Measurements from ENCODE around the gene UQCC5.

- TF ChIP-seq CTCF (IDR thresholded peaks at IDR 0.05; ENCODE audit: poor library complexity, severe bottlenecking) (no peak), TAF1 (IDR thresholded peaks at IDR 0.05; ENCODE audit: low read depth) (no peak), EZH2 (IDR thresholded peaks at IDR 0.05; ENCODE audit: borderline replicate concordance, insufficient read depth, low read length, poor library complexity, severe bottlenecking) (no peak), EP300 (conservative IDR thresholded peaks at IDR 0.05; ENCODE audit: poor library complexity, severe bottlenecking) (no peak), RAD21 (conservative IDR thresholded peaks at IDR 0.05) (no peak), POLR2AphosphoS5 (IDR thresholded peaks at IDR 0.05) (no peak), SMC3 (conservative IDR thresholded peaks at IDR 0.05; ENCODE audit: poor library complexity) (no peak)
- TF ChIP-seq, protein P1, sequence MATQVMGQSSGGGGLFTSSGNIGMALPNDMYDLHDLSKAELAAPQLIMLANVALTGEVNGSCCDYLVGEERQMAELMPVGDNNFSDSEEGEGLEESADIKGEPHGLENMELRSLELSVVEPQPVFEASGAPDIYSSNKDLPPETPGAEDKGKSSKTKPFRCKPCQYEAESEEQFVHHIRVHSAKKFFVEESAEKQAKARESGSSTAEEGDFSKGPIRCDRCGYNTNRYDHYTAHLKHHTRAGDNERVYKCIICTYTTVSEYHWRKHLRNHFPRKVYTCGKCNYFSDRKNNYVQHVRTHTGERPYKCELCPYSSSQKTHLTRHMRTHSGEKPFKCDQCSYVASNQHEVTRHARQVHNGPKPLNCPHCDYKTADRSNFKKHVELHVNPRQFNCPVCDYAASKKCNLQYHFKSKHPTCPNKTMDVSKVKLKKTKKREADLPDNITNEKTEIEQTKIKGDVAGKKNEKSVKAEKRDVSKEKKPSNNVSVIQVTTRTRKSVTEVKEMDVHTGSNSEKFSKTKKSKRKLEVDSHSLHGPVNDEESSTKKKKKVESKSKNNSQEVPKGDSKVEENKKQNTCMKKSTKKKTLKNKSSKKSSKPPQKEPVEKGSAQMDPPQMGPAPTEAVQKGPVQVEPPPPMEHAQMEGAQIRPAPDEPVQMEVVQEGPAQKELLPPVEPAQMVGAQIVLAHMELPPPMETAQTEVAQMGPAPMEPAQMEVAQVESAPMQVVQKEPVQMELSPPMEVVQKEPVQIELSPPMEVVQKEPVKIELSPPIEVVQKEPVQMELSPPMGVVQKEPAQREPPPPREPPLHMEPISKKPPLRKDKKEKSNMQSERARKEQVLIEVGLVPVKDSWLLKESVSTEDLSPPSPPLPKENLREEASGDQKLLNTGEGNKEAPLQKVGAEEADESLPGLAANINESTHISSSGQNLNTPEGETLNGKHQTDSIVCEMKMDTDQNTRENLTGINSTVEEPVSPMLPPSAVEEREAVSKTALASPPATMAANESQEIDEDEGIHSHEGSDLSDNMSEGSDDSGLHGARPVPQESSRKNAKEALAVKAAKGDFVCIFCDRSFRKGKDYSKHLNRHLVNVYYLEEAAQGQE (IDR thresholded peaks at IDR 0.05; ENCODE audit: borderline replicate concordance): no peak
These were observed 12.8 kb upstream of the UQCC5 start for GRCh38 chr3:52523386-52524257.
